Measurements from ENCODE around the gene IL32.

- TF ChIP-seq CTCF (IDR thresholded peaks at IDR 0.05) (no peak), POLR2A (IDR thresholded peaks at IDR 0.05) (no peak)
Measured at GRCh38 chr16:3115561-3115960, 50.1 kb downstream of the IL32 start.

All from Peyer's patch (tissue), 4 donors.